Upper lobe of left lung (tissue), 4 donors: Measurements from ENCODE around the gene TNFRSF14.

Experiments
- EP300 ChIP-seq, 4 donors: sonication (generic); formaldehyde crosslinking; IDR thresholded peaks; one replicate each; pipeline ENCODE4 v1.5.1; 2017; ENCODE audit warnings: antibody characterized with exemption in 4 of 4, control low read depth in 2 of 4
- POLR2A ChIP-seq, 4 donors: fragments of 450-650 bp; IDR thresholded peaks; one replicate each; pipeline ENCODE4 v1.5.1; 2016 to 2017; ENCODE audit warnings: antibody characterized with exemption in 4 of 4, mild to moderate bottlenecking in 2 of 4
- POLR2AphosphoS5 ChIP-seq, 2 donors: sonication (generic); formaldehyde crosslinking; IDR thresholded peaks; one replicate each; pipeline ENCODE4 v1.5.1; 2017; ENCODE audit warnings: antibody characterized with exemption in 2 of 2
- TF ChIP-seq, protein P1 (sequence below), 6 experiments: fragments of 450-650 bp in 4 of 6; fragments of 200-600 bp in 2 of 6; sonication (generic) in 2 of 6; IDR thresholded peaks; one replicate each; pipeline ENCODE4 v1.5.1; 2016 to 2019; ENCODE audit warnings: antibody characterized with exemption in 6 of 6

GRCh38 chr1:2528611-2528965 is 27.6 kb upstream of the TNFRSF14 start:
- TF ChIP-seq, protein P1, sequence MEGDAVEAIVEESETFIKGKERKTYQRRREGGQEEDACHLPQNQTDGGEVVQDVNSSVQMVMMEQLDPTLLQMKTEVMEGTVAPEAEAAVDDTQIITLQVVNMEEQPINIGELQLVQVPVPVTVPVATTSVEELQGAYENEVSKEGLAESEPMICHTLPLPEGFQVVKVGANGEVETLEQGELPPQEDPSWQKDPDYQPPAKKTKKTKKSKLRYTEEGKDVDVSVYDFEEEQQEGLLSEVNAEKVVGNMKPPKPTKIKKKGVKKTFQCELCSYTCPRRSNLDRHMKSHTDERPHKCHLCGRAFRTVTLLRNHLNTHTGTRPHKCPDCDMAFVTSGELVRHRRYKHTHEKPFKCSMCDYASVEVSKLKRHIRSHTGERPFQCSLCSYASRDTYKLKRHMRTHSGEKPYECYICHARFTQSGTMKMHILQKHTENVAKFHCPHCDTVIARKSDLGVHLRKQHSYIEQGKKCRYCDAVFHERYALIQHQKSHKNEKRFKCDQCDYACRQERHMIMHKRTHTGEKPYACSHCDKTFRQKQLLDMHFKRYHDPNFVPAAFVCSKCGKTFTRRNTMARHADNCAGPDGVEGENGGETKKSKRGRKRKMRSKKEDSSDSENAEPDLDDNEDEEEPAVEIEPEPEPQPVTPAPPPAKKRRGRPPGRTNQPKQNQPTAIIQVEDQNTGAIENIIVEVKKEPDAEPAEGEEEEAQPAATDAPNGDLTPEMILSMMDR (IDR thresholded peaks at IDR 0.05) = no peak
- TF ChIP-seq EP300 (IDR thresholded peaks at IDR 0.05) (no peak), POLR2A (IDR thresholded peaks at IDR 0.05) (no peak), POLR2AphosphoS5 (IDR thresholded peaks at IDR 0.05) (no peak)
